Trophoblast cell (in vitro differentiated cells and primary cell): ENCODE results near the gene PCP2.

Source experiments
- DNase-seq, 2 donors: peaks; one replicate each; pipeline ENCODE4 v3.0.0-alpha.2; 2016
- H2AFZ ChIP-seq: 2 replicates; pipeline ENCODE4 v1.6.1; 2013; ENCODE audit warnings: low read length, moderate library complexity, mild to moderate bottlenecking; ENCODE audit not compliant: insufficient read depth, poor library complexity
- H2AK5ac ChIP-seq: 2 replicates; pipeline ENCODE4 v1.6.1; 2013; ENCODE audit warnings: mild to moderate bottlenecking, low read length
- H2BK120ac ChIP-seq: 2 replicates; pipeline ENCODE4 v1.6.1; 2013; ENCODE audit warnings: low read length, mild to moderate bottlenecking, moderate library complexity; ENCODE audit not compliant: insufficient read depth, poor library complexity
- H2BK12ac ChIP-seq: 2 replicates; pipeline ENCODE4 v1.6.1; 2013; ENCODE audit warnings: mild to moderate bottlenecking, low read length, moderate library complexity
- H2BK5ac ChIP-seq: 2 replicates; pipeline ENCODE4 v1.6.1; 2013; ENCODE audit warnings: low read length, low read depth, moderate library complexity, mild to moderate bottlenecking; ENCODE audit not compliant: poor library complexity
- H3K14ac ChIP-seq: 2 replicates; pipeline ENCODE4 v1.6.1; 2013; ENCODE audit warnings: mild to moderate bottlenecking, low read length
- H3K18ac ChIP-seq: 2 replicates; pipeline ENCODE4 v1.6.1; 2013; ENCODE audit warnings: mild to moderate bottlenecking, low read length
- H3K23ac ChIP-seq: 2 replicates; pipeline ENCODE4 v1.6.1; 2013; ENCODE audit warnings: low read length
- H3K27ac ChIP-seq: 2 replicates; pipeline ENCODE4 v1.5.1; 2013; ENCODE audit warnings: low read depth, mild to moderate bottlenecking, inconsistent platforms, low read length, moderate library complexity
- H3K27me3 ChIP-seq: 2 replicates; pipeline ENCODE4 v1.6.1; 2013; ENCODE audit warnings: inconsistent platforms, mild to moderate bottlenecking, low read length, moderate library complexity; ENCODE audit not compliant: insufficient read depth
- H3K36me3 ChIP-seq, 2 experiments: 1 replicate in 1 of 2; 2 replicates in 1 of 2; pipeline ENCODE4 v1.6.1; 2013; ENCODE audit warnings: low read length in 2 of 2, mild to moderate bottlenecking in 2 of 2, moderate library complexity in 1 of 2; ENCODE audit not compliant: insufficient read depth in 2 of 2, control insufficient read depth in 1 of 2
- H3K4ac ChIP-seq: 2 replicates; pipeline ENCODE4 v1.6.1; 2013; ENCODE audit warnings: low read depth, mild to moderate bottlenecking, low read length, moderate library complexity
- H3K4me1 ChIP-seq, 2 experiments: 1 replicate in 1 of 2; 2 replicates in 1 of 2; pipeline ENCODE4 v1.6.1; 2013; ENCODE audit warnings: low read length in 2 of 2, mild to moderate bottlenecking in 2 of 2, moderate library complexity in 1 of 2; ENCODE audit not compliant: insufficient read depth in 2 of 2, control insufficient read depth in 1 of 2
- H3K4me2 ChIP-seq: 2 replicates; pipeline ENCODE4 v1.6.1; 2013; ENCODE audit warnings: inconsistent platforms, mild to moderate bottlenecking, low read length, moderate library complexity
- H3K4me3 ChIP-seq: 2 replicates; pipeline ENCODE4 v1.5.1; 2013; ENCODE audit warnings: mild to moderate bottlenecking, low read depth, low read length, inconsistent platforms
- H3K79me1 ChIP-seq: one replicate; pipeline ENCODE4 v1.6.1; 2013; ENCODE audit warnings: low read length
- H3K79me2 ChIP-seq: 2 replicates; pipeline ENCODE4 v1.6.1; 2013; ENCODE audit warnings: low read length, mild to moderate bottlenecking; ENCODE audit not compliant: control insufficient read depth, insufficient read depth, poor library complexity
- H3K9ac ChIP-seq: 2 replicates; pipeline ENCODE4 v1.6.1; 2013; ENCODE audit warnings: mild to moderate bottlenecking, low read length
- H3K9me3 ChIP-seq: 2 replicates; pipeline ENCODE4 v1.6.1; 2013; ENCODE audit warnings: low read depth, mild to moderate bottlenecking, control low read depth, inconsistent platforms, low read length; ENCODE audit not compliant: insufficient read depth
- H4K12ac ChIP-seq: 2 replicates; pipeline ENCODE4 v1.6.1; 2013; ENCODE audit warnings: low read depth, mild to moderate bottlenecking, low read length, moderate library complexity
- H4K8ac ChIP-seq: 2 replicates; pipeline ENCODE4 v1.6.1; 2013; ENCODE audit warnings: low read depth, mild to moderate bottlenecking, low read length, moderate library complexity
- H4K91ac ChIP-seq: one replicate; pipeline ENCODE4 v1.6.1; 2013; ENCODE audit warnings: low read depth, mild to moderate bottlenecking, low read length, moderate library complexity
- WGBS: extraction: QIAGEN DNeasy Blood & Tissue Kit; methylation state at CpG from one replicate; pipeline ENCODE4 v1.1.7; 2013; ENCODE audit warnings: missing lambda C conversion rate; ENCODE audit not compliant: insufficient read length, insufficient coverage; ENCODE audit errors: extremely low coverage; 5-methylcytosine and 5-hydroxymethylcytosine counted together

Gene PCP2

GRCh38 chr19:7643031-7643415, 9.5 kb upstream of the PCP2 start:
- H3K4ac ChIP-seq: no peak overlapping the region
- H3K14ac ChIP-seq: no peak overlapping the region
- H4K12ac ChIP-seq: no peak overlapping the region
- no peak overlapping the region for H4K8ac ChIP-seq
- H3K4me3 ChIP-seq: no peak overlapping the region
- no peak overlapping the region for H2AK5ac ChIP-seq
- no peak for DNase-seq
- H2BK12ac ChIP-seq: no peak overlapping the region
- no peaks in the 10 kb centered on the region for H3K4me1 ChIP-seq
- H2BK5ac ChIP-seq: no peak overlapping the region
- H2BK120ac ChIP-seq: no peak overlapping the region
- no peak overlapping the region for H3K27ac ChIP-seq
- H4K91ac ChIP-seq: no peak overlapping the region
- no peaks in the 10 kb centered on the region for H3K79me2 ChIP-seq
- no peak overlapping the region for H2AFZ ChIP-seq
- H3K79me1 ChIP-seq: no peaks in the 10 kb centered on the region
- no peak overlapping the region for H3K4me2 ChIP-seq
- no peaks in the 10 kb centered on the region for H3K27me3 ChIP-seq
- H3K23ac ChIP-seq: no peak overlapping the region
- H3K36me3 ChIP-seq: peaks cover 38 to 44% of the 10 kb centered on the region in 2 experiments
- no CpG with 5 or more reads among the region's 8 CpGs for WGBS
- H3K9ac ChIP-seq: no peak overlapping the region
- no peak overlapping the region for H3K18ac ChIP-seq
- H3K9me3 ChIP-seq: peaks cover 3% of the 10 kb centered on the region

- no peak overlapping the region for H3K14ac ChIP-seq
- no peak overlapping the region for H2BK5ac ChIP-seq
- no peak overlapping the region for H2AFZ ChIP-seq
- H3K4ac ChIP-seq: no peak overlapping the region
- no peak overlapping the region for H3K4me2 ChIP-seq
- no peak overlapping the region for H3K9ac ChIP-seq
- H3K79me1 ChIP-seq: peaks cover 1% of the 10 kb centered on the region
- H3K79me2 ChIP-seq: peaks cover 2% of the 10 kb centered on the region
- H4K12ac ChIP-seq: no peak overlapping the region
- no peak overlapping the region for H4K91ac ChIP-seq
- H2AK5ac ChIP-seq: no peak overlapping the region
- no peaks in the 10 kb centered on the region for H3K27me3 ChIP-seq
- H3K27ac ChIP-seq: no peak overlapping the region
- H4K8ac ChIP-seq: no peak overlapping the region
- peaks cover 3 to 4% of the 10 kb centered on the region in 2 experiments for H3K4me1 ChIP-seq
- H3K23ac ChIP-seq: no peak overlapping the region
- H2BK120ac ChIP-seq: no peak overlapping the region
- no peak for DNase-seq
- no peak overlapping the region for H3K4me3 ChIP-seq
- no peak overlapping the region for H2BK12ac ChIP-seq
- H3K9me3 ChIP-seq: peaks cover 3% of the 10 kb centered on the region
- H3K18ac ChIP-seq: no peak overlapping the region
- no CpG with 5 or more reads among the region's 27 CpGs for WGBS
- H3K36me3 ChIP-seq: peaks cover 37 to 44% of the 10 kb centered on the region in 2 experiments
These were observed 8.9 kb upstream of the PCP2 start for GRCh38 chr19:7642295-7643030.

GRCh38 chr19:7641290-7642276, 8.1 kb upstream of the PCP2 start:
- Histone ChIP-seq H2AK5ac (no peak overlapping the region), H3K36me3 (peaks cover 31 to 36% of the 10 kb centered on the region in 2 experiments), H3K18ac (no peak overlapping the region), H3K27me3 (no peaks in the 10 kb centered on the region), H3K4me1 (peaks cover 5 to 8% of the 10 kb centered on the region in 2 experiments), H3K9me3 (peaks cover 5% of the 10 kb centered on the region), H3K4me3 (no peak overlapping the region), H3K23ac (no peak overlapping the region), H3K4me2 (no peak overlapping the region), H2BK5ac (no peak overlapping the region), H3K27ac (no peak overlapping the region), H3K14ac (no peak overlapping the region), H3K9ac (no peak overlapping the region), H2AFZ (no peak overlapping the region), H2BK120ac (no peak overlapping the region), H2BK12ac (no peak overlapping the region), H4K8ac (no peak overlapping the region), H3K79me2 (peaks cover 7% of the 10 kb centered on the region), H3K4ac (no peak overlapping the region), H3K79me1 (peaks cover 6% of the 10 kb centered on the region), H4K12ac (no peak overlapping the region), H4K91ac (no peak overlapping the region)
- WGBS: no CpG with 5 or more reads among the region's 43 CpGs
- no peak for DNase-seq

- H3K18ac ChIP-seq: no peak overlapping the region
- H3K4me1 ChIP-seq: peaks cover 7 to 11% of the 10 kb centered on the region in 2 experiments
- H3K27ac ChIP-seq: no peak overlapping the region
- no peak overlapping the region for H3K4me2 ChIP-seq
- no peak overlapping the region for H2AK5ac ChIP-seq
- peaks cover 26 to 29% of the 10 kb centered on the region in 2 experiments for H3K36me3 ChIP-seq
- no peaks in the 10 kb centered on the region for H3K27me3 ChIP-seq
- no peak overlapping the region for H2BK5ac ChIP-seq
- no peak overlapping the region for H3K14ac ChIP-seq
- no peak overlapping the region for H3K9ac ChIP-seq
- peaks cover 6% of the 10 kb centered on the region for H3K79me1 ChIP-seq
- WGBS: no CpG with 5 or more reads among the region's 11 CpGs
- H3K79me2 ChIP-seq: peaks cover 7% of the 10 kb centered on the region
- H3K4ac ChIP-seq: no peak overlapping the region
- H4K8ac ChIP-seq: no peak overlapping the region
- no peak overlapping the region for H2BK12ac ChIP-seq
- no peak overlapping the region for H2AFZ ChIP-seq
- H2BK120ac ChIP-seq: no peak overlapping the region
- H3K9me3 ChIP-seq: peaks cover 8% of the 10 kb centered on the region
- no peak overlapping the region for H3K4me3 ChIP-seq
- no peak overlapping the region for H3K23ac ChIP-seq
- H4K91ac ChIP-seq: no peak overlapping the region
- DNase-seq: no peak
- no peak overlapping the region for H4K12ac ChIP-seq
These were observed 7.3 kb upstream of the PCP2 start for GRCh38 chr19:7640803-7641202.
